Fibroblast of pulmonary artery (primary cell): ENCODE data around the gene PDXP.

Experiments
- DNase-seq: peaks from one replicate; pipeline ENCODE4 v3.0.0-alpha.2; 2010; ENCODE audit warnings: low read depth
- H3K4me3 ChIP-seq: replicated peaks from 2 replicates; pipeline ENCODE4 v1.5.1; 2011; ENCODE audit warnings: low read depth, mild to moderate bottlenecking, control low read depth, low read length, moderate library complexity
- TF ChIP-seq, protein P1 (sequence below): IDR thresholded peaks from 2 replicates; pipeline ENCODE4 v1.5.1; 2011; ENCODE audit warnings: mild to moderate bottlenecking, control low read depth, low read length, inconsistent platforms; ENCODE audit errors: missing control alignments

PDXP gene

DNA sequence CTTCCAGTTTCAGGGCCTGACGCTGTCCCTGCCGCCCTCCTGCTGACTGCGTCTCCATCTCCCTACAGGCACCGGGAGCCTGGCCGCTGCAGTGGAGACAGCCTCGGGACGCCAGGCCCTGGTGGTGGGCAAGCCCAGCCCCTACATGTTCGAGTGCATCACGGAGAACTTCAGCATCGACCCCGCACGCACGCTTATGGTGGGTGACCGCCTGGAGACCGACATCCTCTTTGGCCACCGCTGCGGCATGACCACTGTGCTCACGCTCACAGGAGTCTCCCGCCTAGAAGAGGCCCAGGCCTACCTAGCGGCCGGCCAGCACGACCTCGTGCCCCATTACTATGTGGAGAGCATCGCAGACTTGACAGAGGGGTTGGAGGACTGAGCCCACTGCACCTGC, 7.0 kb downstream of the PDXP start:
- no peak overlapping the region for H3K4me3 ChIP-seq
- no peak for DNase-seq
- TF ChIP-seq, protein P1, sequence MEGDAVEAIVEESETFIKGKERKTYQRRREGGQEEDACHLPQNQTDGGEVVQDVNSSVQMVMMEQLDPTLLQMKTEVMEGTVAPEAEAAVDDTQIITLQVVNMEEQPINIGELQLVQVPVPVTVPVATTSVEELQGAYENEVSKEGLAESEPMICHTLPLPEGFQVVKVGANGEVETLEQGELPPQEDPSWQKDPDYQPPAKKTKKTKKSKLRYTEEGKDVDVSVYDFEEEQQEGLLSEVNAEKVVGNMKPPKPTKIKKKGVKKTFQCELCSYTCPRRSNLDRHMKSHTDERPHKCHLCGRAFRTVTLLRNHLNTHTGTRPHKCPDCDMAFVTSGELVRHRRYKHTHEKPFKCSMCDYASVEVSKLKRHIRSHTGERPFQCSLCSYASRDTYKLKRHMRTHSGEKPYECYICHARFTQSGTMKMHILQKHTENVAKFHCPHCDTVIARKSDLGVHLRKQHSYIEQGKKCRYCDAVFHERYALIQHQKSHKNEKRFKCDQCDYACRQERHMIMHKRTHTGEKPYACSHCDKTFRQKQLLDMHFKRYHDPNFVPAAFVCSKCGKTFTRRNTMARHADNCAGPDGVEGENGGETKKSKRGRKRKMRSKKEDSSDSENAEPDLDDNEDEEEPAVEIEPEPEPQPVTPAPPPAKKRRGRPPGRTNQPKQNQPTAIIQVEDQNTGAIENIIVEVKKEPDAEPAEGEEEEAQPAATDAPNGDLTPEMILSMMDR, result no peak

DNA sequence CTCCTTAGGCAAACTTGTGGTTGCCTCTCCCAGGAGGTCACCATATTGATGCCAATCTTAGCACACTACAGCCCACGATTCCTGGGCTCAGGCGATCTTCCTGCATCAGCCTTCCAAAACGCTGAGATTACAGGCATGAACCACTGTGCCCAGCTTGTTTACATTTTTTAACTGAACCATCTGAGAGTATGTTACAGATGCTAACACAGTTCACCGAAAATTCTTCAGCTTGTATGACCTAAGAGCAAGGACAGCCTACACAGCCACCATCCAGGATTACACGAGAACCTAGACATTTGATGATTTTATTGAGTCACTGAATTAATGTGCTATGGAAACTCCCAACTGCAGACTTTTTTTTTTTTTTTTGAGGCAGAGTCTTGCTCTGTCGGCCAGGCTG, 11.1 kb downstream of the PDXP start:
- no peak overlapping the region for H3K4me3 ChIP-seq
- no peak for DNase-seq
- TF ChIP-seq, protein P1, result no peak

DNA sequence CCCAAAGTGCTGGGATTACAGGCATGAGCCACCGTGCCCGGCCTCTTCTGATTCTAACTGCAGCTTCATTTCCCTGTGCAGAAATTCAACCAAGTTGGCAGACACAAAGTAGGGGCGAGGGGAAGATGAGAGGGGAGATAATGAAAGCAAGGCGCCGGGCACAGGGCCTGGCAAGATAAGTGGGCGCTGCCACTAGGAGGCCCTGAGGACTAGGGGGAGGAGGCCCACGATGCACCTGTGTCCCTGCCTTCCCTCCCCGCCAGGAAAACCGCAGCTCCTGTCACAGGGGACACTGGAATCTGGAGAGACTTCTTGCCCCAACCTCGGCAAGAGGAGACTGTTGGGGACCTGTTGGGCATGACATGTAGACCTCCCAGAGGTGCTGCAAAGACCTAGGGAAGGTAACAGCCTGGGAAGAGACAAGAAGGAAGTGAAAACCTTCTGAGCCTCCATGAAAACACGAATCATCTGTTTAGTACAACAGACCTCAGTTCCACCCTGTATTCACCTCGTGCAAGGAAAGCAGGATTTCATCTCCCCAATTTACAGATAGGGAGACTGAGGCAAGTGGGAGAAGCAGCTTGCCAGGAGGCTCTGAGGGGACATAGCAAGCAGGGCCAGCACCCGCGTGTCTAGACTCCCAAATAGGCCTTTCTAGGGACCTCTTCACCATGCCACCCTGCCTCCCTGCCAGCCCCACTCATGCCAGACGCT, 13.8 kb downstream of the PDXP start:
- no peak overlapping the region for H3K4me3 ChIP-seq
- no peak for DNase-seq
- TF ChIP-seq, protein P1, result no peak

DNA sequence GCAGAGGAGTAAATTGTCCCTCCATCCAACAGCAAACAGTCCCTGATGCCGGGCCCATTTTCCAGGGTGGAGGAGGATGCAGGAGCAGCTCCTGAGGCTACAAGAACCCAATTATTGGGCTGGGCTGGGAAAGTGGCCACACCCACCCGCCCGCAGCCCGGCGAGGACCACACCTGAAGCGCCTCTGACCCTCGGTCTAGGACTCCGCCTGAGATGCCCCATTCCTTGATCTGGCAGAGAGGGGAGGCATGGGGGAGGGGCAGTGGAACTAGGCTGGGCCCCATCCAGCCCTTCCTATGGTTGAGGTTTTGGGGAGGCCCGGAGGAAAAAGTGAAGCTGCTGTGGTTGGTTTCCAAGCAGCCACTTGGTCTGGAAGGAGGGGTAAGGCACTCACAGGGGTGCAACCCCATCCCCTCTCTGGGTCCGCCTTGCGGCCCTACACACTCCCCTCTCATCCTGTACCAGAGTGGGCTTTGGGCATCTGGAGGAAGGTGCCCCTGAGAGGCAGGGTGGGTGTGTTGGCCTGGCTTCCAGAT, 14.5 kb downstream of the PDXP start:
- no peak overlapping the region for H3K4me3 ChIP-seq
- DNase-seq, result no peak
- TF ChIP-seq, protein P1, result no peak

DNA sequence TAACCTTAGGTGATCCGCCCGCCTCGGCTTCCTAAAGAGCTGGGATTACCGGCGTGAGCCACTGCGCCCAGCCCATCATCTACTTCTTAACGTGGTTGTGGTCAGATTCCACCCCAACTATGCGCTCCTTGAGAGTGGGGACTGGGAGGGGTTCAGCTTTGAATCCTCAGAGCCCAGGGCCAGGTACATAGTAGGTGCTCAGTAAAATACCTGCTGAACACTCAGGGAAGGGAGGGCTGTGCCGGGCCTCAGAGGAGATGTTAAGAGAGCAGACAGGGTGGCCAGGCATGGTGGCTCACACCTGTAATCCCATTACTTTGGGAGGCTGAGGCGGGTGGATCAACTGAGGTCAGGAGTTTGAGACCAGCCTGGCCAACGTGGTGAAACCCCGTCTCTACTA, 15.7 kb downstream of the PDXP start:
- TF ChIP-seq, protein P1, result no peak
- no peak overlapping the region for H3K4me3 ChIP-seq
- no peak for DNase-seq

DNA sequence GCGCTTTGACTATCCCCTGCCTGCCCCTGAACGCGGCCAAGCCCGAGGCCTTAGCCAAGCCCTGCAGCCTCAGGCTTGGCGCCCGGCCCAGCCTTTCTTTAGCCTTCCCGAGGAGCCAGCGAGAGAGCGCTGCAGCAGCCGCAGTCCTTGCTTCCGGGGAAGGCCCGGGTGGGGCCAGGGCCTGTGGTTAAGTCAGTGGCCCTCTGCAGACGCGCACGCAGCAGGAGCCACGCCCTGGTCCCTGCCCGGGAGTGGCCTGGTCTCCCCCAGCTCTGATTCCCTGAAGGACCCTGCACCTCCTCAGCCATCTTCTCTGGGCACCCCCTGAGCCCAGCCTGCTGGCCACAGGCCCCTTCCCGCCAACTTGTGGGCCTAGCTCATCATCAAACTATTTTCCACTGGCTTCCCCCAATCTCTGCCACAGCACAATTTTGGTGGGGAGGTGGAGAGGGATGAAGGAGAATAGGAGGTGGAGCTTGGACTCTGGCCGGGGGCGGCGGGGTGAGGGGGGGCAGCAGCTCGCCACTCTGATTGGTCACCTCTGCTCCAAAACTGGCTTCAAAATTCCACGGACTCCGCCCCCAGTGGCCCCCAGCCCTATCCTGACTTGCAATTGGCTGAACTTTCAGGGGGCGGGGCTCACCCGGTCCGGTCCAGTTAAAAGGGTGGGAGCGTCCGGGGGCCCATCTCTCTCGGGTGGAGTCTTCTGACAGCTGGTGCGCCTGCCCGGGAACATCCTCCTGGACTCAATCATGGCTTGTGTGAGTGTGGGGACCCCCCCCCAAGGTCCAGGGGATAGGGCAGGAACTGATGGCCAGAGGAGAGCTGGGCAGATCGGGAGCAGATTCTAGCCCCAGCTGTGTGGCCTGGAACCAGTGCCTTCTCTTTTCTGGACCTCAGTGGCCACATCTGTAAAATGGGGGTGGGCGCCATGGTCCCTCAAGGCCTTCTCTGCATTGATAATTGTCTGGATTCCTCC, 16.7 kb downstream of the PDXP start, which contains the start of gene LGALS1:
TSS of gene LGALS1 (plus strand) at position 686 of the 979 bp plus-strand sequence. CDS start at position 753, 67 bp downstream.
- TF ChIP-seq, protein P1, result peak; percentile 12
- H3K4me3 ChIP-seq, result peak within 1 kb of the TSS; percentile 93
- peak; percentile 97 for DNase-seq
